ENCODE results near the gene SLC25A4. TPM values are rescaled to one million over a fixed set of nuclear protein-coding genes. Genes with fewer than 3 reads are reported as not detected.

Gene SLC25A4
- total and polyA plus RNA-seq, 10 of the 15 experiments (the other 5 are each of a cell fraction or from before 2014, with no cell fraction given), result 12.6 to 161 (median 38.2) TPM

DNA sequence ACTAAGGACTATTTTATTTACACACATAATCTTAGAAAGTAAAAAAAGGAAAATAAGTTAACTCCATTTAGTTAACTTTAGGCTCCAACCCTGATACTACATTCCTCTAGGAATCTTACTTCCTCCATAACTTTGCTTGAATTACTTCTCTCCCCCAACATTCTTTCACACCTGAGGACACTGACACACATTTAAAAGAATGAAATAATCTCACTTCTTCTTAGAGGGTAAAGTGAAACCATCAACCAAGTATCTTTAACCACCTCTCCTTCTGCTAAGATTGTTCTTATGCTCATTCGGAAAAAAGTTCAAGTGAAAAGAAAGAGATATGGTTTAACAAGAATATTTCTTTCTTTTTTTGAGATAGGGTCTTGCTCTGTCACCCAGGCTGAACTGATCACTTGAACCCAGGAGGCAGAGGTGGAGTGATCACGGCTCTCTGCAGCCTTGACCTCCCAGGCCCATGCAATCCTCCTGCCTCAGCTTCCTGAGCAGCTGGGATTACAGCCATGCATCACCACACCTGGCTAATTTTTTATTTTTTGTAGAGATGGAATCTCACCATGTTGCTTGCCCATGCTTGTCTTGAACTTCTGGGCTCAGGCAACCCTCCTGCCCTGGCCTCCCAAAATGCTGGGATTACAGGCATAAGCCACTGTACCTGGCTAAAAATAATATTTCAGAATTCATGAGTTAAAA is 28.5 kb downstream of the SLC25A4 start:
- H2AFZ ChIP-seq (ENCODE audit: control insufficient read depth, low read depth, low read length), result no peak overlapping the region
- 44% methylated on average over 2 of the region's 2 CpGs for WGBS (ENCODE audit: insufficient coverage, insufficient replicate concordance, low lambda C conversion rate, missing lambda C conversion rate)
- peaks cover 4% of the 10 kb centered on the region for H3K79me2 ChIP-seq (ENCODE audit: control insufficient read depth, insufficient read depth, low read length)
- H3K4me3 ChIP-seq, result no peak overlapping the region
- ChIA-PET CTCF (interaction anchor here (0.6 to 6.3 kb wide), 5 partner anchors 12 to 1004 kb away, joined by 3 to 78 read pairs (median 3); no protein-coding TSS in a partner anchor), SMC1A (ENCODE audit: uncharacterized antibody, unreplicated experiment) (interaction anchor here (0.8 to 1.3 kb wide), 3 partner anchors 12 to 17 kb away, joined by 3 to 4 read pairs (median 3); no protein-coding TSS in a partner anchor), POLR2A (interaction anchor here (0.7 to 0.8 kb wide), 2 partner anchors 13 to 28 kb away, joined by 3 to 4 read pairs; partner anchors contain the start of gene SLC25A4), RAD21 (ENCODE audit: unreplicated experiment) (interaction anchor here (0.6 to 1.3 kb wide), 4 partner anchors 12 to 129 kb away, joined by 3 to 6 read pairs (median 4); no protein-coding TSS in a partner anchor)
- in situ Hi-C loops (cut with MboI) (no loop called here), intact Hi-C loops (cut with micrococcal nuclease; ENCODE audit: unreplicated experiment) (no loop called here)
- DNase-seq (ENCODE audit: low read depth, low spot score) (peak; percentile 19), FAIRE-seq (peak; percentile 70), ATAC-seq (peak; percentile 92)
- H3K9me3 ChIP-seq (replicated peaks; ENCODE audit: control insufficient read depth, insufficient read depth, low read length), result peaks cover 2% of the 10 kb centered on the region; the same call in 1 of the 3 replicates
- H3K36me3 ChIP-seq (ENCODE audit: control insufficient read depth in 2 of 2, insufficient read depth in 2 of 2, low read length in 1 of 2), result peaks cover 2 to 22% of the 10 kb centered on the region in 2 experiments; a peak in 3 of 4 replicates
- H3K27ac ChIP-seq (ENCODE audit: control insufficient read depth, insufficient read depth), result peak overlapping the region; percentile 70
- H3K4me2 ChIP-seq (ENCODE audit: control insufficient read depth, insufficient read depth), result peak overlapping the region; percentile 68; the same call in 1 of the 2 replicates
- BruUV-seq (replicated peaks), result no TSS peak
- no peaks in the 10 kb centered on the region for H3K27me3 ChIP-seq (replicated peaks in 1 of 2; ENCODE audit: control insufficient read depth in 2 of 2, insufficient read depth in 2 of 2, low read length in 1 of 2)
- H3K9ac ChIP-seq (ENCODE audit: control insufficient read depth, insufficient read depth, low read length), result no peak overlapping the region
- no peaks in the 10 kb centered on the region for H4K20me1 ChIP-seq (ENCODE audit: control insufficient read depth, insufficient read depth)
- no peak for TF ChIP-seq FOS (IDR thresholded peaks at IDR 0.05; ENCODE audit: borderline replicate concordance, extremely low read depth, insufficient read length)
- TF ChIP-seq, protein P1, sequence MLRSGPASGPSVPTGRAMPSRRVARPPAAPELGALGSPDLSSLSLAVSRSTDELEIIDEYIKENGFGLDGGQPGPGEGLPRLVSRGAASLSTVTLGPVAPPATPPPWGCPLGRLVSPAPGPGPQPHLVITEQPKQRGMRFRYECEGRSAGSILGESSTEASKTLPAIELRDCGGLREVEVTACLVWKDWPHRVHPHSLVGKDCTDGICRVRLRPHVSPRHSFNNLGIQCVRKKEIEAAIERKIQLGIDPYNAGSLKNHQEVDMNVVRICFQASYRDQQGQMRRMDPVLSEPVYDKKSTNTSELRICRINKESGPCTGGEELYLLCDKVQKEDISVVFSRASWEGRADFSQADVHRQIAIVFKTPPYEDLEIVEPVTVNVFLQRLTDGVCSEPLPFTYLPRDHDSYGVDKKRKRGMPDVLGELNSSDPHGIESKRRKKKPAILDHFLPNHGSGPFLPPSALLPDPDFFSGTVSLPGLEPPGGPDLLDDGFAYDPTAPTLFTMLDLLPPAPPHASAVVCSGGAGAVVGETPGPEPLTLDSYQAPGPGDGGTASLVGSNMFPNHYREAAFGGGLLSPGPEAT (IDR thresholded peaks at IDR 0.05; ENCODE audit: low read depth), result peak; percentile 56
- TF ChIP-seq EED (IDR thresholded peaks at IDR 0.05; ENCODE audit: low read depth), result no peak
- TF ChIP-seq RUNX3 (IDR thresholded peaks at IDR 0.05; ENCODE audit: low read length), result peak; percentile 60
- TF ChIP-seq IKZF1 (conservative IDR thresholded peaks at IDR 0.05), result peak; percentile 62; the same call in 1 of the 2 replicates
- no peak for TF ChIP-seq NFYB (IDR thresholded peaks at IDR 0.05; ENCODE audit: insufficient read depth, low read depth, low read length)
- TF ChIP-seq IKZF2 (IDR thresholded peaks at IDR 0.05), result peak; percentile 77 to 79
- TF ChIP-seq MTA2 (IDR thresholded peaks at IDR 0.05; ENCODE audit: low read depth), result peak; percentile 15; the same call in 1 of the 2 replicates
- TF ChIP-seq NFIC (IDR thresholded peaks at IDR 0.05; ENCODE audit: low read depth, low read length), result peak; percentile 46
- TF ChIP-seq FOXM1 (IDR thresholded peaks at IDR 0.05; ENCODE audit: low read depth, low read length), result no peak
- TF ChIP-seq SPI1 (IDR thresholded peaks at IDR 0.05; ENCODE audit: borderline replicate concordance, insufficient read depth, low read depth, low read length), result 0 out of 2 replicates have a peak, but pooled peaks have one; percentile 31
- TF ChIP-seq MTA3 (IDR thresholded peaks at IDR 0.05; ENCODE audit: borderline replicate concordance, low read length), result no peak
- TF ChIP-seq SMARCA5 (IDR thresholded peaks at IDR 0.05), result no peak
- no peak for TF ChIP-seq MXI1 (IDR thresholded peaks at IDR 0.05; ENCODE audit: low read depth, low read length)
- TF ChIP-seq ATF7 (IDR thresholded peaks at IDR 0.05; ENCODE audit: low read depth), result peak; percentile 22; the same call in 1 of the 2 replicates
- H3K4me1 ChIP-seq (ENCODE audit: control insufficient read depth, insufficient read depth, low read length), result peaks cover 13% of the 10 kb centered on the region
